ENCODE data around the gene CSRNP3. TPM values are rescaled to one million over a fixed set of nuclear protein-coding genes. Genes with fewer than 3 reads are reported as not detected.

Gene CSRNP3
- total RNA-seq, 1 donor from 2014 or later = 4.0 TPM

DNA sequence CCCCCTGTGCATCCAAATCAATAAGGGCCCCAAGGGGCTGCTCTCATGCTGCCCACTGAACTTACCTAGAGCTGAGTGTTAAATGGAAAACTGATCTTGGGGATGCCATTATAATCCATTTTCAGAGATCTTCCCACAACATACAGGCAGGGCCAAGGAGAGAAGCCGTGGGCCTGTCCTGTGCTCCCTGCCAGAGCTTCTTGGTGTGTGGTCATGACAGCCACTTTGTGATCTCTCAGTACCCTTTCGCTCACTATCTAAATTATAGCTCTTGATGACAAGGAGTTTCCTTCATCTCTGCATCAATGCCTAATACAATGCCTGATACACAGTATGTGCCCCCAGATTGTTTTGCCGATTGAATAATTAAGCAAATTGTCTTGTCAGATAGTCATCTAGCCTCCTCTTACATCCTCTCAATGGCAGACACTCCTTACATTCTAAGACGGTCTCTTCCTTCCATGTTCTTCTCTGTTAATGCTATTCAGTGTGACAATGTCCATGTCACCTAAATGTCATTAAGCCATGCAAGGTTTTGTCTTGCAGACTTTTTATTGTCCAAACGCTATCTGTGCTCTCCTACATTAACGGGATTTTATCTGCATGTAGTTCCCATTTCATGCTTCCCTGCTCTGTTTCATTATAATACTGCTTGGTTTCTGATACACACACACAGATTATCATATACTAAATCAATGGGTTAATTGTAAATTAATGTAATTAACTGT is 5.9 kb downstream of the CSRNP3 start:
- no peak for DNase-seq
- intact Hi-C loops (cut with micrococcal nuclease) = no loop called here
- no peaks in the 10 kb centered on the region for H3K27me3 ChIP-seq (ENCODE audit: low read depth)
- H3K4me3 ChIP-seq = no peak overlapping the region
- no peaks in the 10 kb centered on the region for H3K9me3 ChIP-seq (replicated peaks)
- H3K27ac ChIP-seq (replicated peaks) = no peak overlapping the region
- TF ChIP-seq, protein P1, sequence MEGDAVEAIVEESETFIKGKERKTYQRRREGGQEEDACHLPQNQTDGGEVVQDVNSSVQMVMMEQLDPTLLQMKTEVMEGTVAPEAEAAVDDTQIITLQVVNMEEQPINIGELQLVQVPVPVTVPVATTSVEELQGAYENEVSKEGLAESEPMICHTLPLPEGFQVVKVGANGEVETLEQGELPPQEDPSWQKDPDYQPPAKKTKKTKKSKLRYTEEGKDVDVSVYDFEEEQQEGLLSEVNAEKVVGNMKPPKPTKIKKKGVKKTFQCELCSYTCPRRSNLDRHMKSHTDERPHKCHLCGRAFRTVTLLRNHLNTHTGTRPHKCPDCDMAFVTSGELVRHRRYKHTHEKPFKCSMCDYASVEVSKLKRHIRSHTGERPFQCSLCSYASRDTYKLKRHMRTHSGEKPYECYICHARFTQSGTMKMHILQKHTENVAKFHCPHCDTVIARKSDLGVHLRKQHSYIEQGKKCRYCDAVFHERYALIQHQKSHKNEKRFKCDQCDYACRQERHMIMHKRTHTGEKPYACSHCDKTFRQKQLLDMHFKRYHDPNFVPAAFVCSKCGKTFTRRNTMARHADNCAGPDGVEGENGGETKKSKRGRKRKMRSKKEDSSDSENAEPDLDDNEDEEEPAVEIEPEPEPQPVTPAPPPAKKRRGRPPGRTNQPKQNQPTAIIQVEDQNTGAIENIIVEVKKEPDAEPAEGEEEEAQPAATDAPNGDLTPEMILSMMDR (IDR thresholded peaks at IDR 0.05; ENCODE audit: borderline replicate concordance) = no peak
- H3K4me1 ChIP-seq = peaks cover 41% of the 10 kb centered on the region
- H3K36me3 ChIP-seq = no peaks in the 10 kb centered on the region

DNA sequence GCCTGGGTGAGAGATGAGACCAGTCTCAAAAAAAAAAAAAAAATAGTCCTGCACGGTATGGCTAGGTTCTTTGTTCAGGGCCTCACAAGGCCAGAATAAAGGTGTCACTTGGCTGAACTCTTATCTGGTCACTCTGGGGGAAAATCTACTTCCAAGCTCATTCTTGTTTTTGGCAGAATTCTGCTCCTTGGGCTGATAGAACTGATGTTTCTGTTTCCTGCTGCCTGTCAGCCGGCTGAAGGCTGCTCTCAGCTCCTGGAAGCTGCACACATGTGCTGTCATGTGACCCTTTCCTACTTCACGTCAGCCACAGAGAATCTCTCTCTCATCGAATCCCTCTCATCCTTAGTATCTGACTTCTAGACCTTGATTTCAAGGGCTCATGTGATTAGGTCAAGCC is 10.4 kb downstream of the CSRNP3 start:
- Histone ChIP-seq H3K27me3 (ENCODE audit: low read depth) (no peaks in the 10 kb centered on the region), H3K4me3 (no peak overlapping the region), H3K4me1 (peaks cover under 1% of the 10 kb centered on the region), H3K9me3 (replicated peaks) (peaks cover 8% of the 10 kb centered on the region), H3K27ac (replicated peaks) (no peak overlapping the region), H3K36me3 (no peaks in the 10 kb centered on the region)
- DNase-seq = no peak
- TF ChIP-seq, protein P1 (IDR thresholded peaks at IDR 0.05; ENCODE audit: borderline replicate concordance) = no peak
- intact Hi-C loops (cut with micrococcal nuclease) = no loop called here

DNA sequence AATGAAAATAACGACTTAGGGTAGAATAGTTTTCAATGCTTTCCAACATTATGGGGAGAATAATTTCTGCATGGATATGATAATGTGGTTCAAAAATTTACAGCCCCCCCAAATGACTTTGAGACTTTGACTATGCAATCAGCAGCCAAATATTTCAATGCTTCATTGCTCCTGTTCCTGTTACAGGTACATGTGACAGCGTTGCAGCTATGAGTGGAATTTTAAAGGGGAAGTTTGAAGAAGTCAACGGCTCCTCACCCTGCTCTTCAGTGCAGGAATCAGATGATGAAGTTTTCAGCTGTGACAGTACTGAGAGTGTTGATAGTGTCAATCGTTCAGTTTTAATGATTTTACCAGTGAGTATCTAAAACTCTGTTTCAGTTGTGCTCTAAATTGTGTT is 25.1 kb downstream of the CSRNP3 start:
- TF ChIP-seq, protein P1 (IDR thresholded peaks at IDR 0.05; ENCODE audit: borderline replicate concordance) = no peak
- no peaks in the 10 kb centered on the region for H3K36me3 ChIP-seq
- no peaks in the 10 kb centered on the region for H3K4me1 ChIP-seq
- no peaks in the 10 kb centered on the region for H3K27me3 ChIP-seq (ENCODE audit: low read depth)
- no peak overlapping the region for H3K27ac ChIP-seq (replicated peaks)
- DNase-seq = no peak
- no peak overlapping the region for H3K4me3 ChIP-seq
- intact Hi-C loops (cut with micrococcal nuclease) = no loop called here
- no peaks in the 10 kb centered on the region for H3K9me3 ChIP-seq (replicated peaks)

DNA sequence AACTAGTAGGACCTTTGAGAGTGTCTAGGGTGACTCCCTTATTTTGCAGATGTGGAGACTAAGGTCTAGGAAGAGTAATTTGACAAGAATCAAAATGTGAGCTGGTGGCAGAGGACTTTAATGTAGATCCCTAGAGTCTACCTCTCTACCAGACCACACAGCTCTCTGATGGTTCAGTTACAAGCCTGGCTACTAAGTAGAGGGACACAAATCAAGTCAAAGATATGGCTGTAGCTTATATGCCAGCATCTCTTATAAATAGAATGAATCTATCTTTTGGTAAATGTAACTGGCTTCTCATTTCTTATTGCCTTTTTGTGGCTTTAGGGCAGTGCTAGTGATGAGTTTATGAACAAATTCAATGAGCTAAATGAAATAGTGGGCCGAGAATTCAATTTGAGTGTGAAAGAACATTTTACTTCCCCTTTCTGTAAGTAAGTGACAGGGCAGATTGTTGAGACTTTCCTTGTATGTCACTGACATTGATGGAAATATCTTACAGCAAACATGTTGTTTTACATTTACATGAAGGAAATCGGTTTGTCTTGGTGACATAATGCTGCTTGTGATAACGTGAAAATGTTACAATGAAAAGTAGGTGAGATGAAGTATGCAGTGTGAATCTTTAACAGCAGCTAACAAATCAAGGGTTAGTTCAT is 28.3 kb downstream of the CSRNP3 start:
- intact Hi-C loops (cut with micrococcal nuclease) = no loop called here
- DNase-seq = no peak
- no peaks in the 10 kb centered on the region for H3K4me1 ChIP-seq
- no peaks in the 10 kb centered on the region for H3K27me3 ChIP-seq (ENCODE audit: low read depth)
- TF ChIP-seq, protein P1 (IDR thresholded peaks at IDR 0.05; ENCODE audit: borderline replicate concordance) = no peak
- no peaks in the 10 kb centered on the region for H3K36me3 ChIP-seq
- no peak overlapping the region for H3K4me3 ChIP-seq
- H3K9me3 ChIP-seq (replicated peaks) = no peaks in the 10 kb centered on the region
- no peak overlapping the region for H3K27ac ChIP-seq (replicated peaks)

DNA sequence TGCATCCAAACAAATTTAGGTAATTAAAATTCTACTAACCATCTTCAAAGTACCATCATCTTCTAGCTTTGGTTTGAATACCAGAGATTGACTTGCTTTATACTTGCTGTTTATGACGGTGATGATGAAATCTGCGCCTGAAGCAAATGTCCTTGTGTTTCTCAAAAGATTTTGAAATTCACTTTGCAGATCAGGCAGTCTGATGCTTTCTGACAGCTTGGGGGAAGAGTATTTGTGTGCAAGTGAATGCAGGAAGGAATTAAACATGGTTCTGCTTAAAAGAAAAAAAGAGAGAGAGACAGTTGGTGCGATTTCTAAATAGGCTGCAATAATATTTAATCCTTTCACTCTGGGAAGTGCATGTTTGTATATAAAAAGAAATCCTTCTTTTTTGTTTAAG is 29.6 kb downstream of the CSRNP3 start:
- Histone ChIP-seq H3K9me3 (replicated peaks) (no peaks in the 10 kb centered on the region), H3K27me3 (ENCODE audit: low read depth) (no peaks in the 10 kb centered on the region), H3K36me3 (no peaks in the 10 kb centered on the region), H3K27ac (replicated peaks) (no peak overlapping the region), H3K4me1 (no peaks in the 10 kb centered on the region), H3K4me3 (no peak overlapping the region)
- intact Hi-C loops (cut with micrococcal nuclease) = no loop called here
- TF ChIP-seq, protein P1 (IDR thresholded peaks at IDR 0.05; ENCODE audit: borderline replicate concordance) = no peak
- no peak for DNase-seq
